ENCODE measurements around the gene C17orf114.

The C17orf114 gene

GRCh38 chr17:4823373-4824089 is 21.4 kb upstream of the C17orf114 start:
- DNase-seq (ENCODE audit: low read depth in 3 of 3) = no peak

- no peak for DNase-seq (ENCODE audit: low read depth in 3 of 3)
These were observed 20.7 kb upstream of the C17orf114 start for GRCh38 chr17:4822835-4823234.

GRCh38 chr17:4818276-4818675 is 16.1 kb upstream of the C17orf114 start:
- no peak for DNase-seq (ENCODE audit: low read depth in 3 of 3)

- DNase-seq (ENCODE audit: low read depth in 3 of 3) = no peak
These were observed 14.7 kb upstream of the C17orf114 start for GRCh38 chr17:4816826-4817225.

- no peak for DNase-seq (ENCODE audit: low read depth in 3 of 3)
These were observed 13.0 kb upstream of the C17orf114 start for GRCh38 chr17:4815043-4815675.

- DNase-seq (ENCODE audit: low read depth in 3 of 3) = no peak
These were observed 10.6 kb upstream of the C17orf114 start for GRCh38 chr17:4812690-4813089.

GRCh38 chr17:4811471-4811870 is 9.3 kb upstream of the C17orf114 start:
- DNase-seq (ENCODE audit: low read depth in 3 of 3) = no peak

- DNase-seq (ENCODE audit: low read depth in 3 of 3) = no peak
These were observed 8.7 kb upstream of the C17orf114 start for GRCh38 chr17:4810696-4811290.

- no peak for DNase-seq (ENCODE audit: low read depth in 3 of 3)
These were observed 6.2 kb upstream of the C17orf114 start for GRCh38 chr17:4808378-4808767.

- no peak for DNase-seq (ENCODE audit: low read depth in 3 of 3)
These were observed 5.7 kb upstream of the C17orf114 start for GRCh38 chr17:4807605-4808377.

- peak; percentile 74 to 93 (median 74) for DNase-seq (ENCODE audit: low read depth in 3 of 3)
These were observed 4.9 kb upstream of the C17orf114 start, which contains the start of gene PLD2 for GRCh38 chr17:4806777-4807604. PLD2 (plus strand) TSS chr17:4807152; CDS start chr17:4807773, 621 bp downstream.

- DNase-seq (ENCODE audit: low read depth in 3 of 3) = no peak
These were observed 4.3 kb upstream of the C17orf114 start for GRCh38 chr17:4806456-4806776.

- no peak for DNase-seq (ENCODE audit: low read depth in 3 of 3)
These were observed 1.5 kb downstream of the C17orf114 start for GRCh38 chr17:4800462-4801196.

- DNase-seq (ENCODE audit: low read depth in 3 of 3) = no peak
These were observed 5.6 kb downstream of the C17orf114 start for GRCh38 chr17:4796552-4796920.

- no peak for DNase-seq (ENCODE audit: low read depth in 3 of 3)
These were observed 7.0 kb downstream of the C17orf114 start for GRCh38 chr17:4795168-4795567.

- no peak for DNase-seq (ENCODE audit: low read depth in 3 of 3)
These were observed 11.4 kb downstream of the C17orf114 start for GRCh38 chr17:4790705-4791088.

- peak; percentile 61 to 72 (median 71) for DNase-seq (ENCODE audit: low read depth in 3 of 3)
These were observed 12.0 kb downstream of the C17orf114 start for GRCh38 chr17:4789951-4790704.

GRCh38 chr17:4789701-4789950 is 12.5 kb downstream of the C17orf114 start:
- no peak for DNase-seq (ENCODE audit: low read depth in 3 of 3)

GRCh38 chr17:4788807-4789700 is 13.1 kb downstream of the C17orf114 start, which contains the start of gene GLTPD2:
GLTPD2 (plus strand) TSS chr17:4788964; CDS start chr17:4789012, 48 bp downstream.
- no peak for DNase-seq (ENCODE audit: low read depth in 3 of 3)

Data from stimulated activated CD4-positive, alpha-beta T cell treated with anti-CD3 and anti-CD28 coated beads, TNF-alpha, amount 100 ng/mL, for 48 hours (primary cell).